ENCODE data around the gene CFAP299.
"Not testable (repeated sequence)": the region's sequence is repeated elsewhere in the genome, so short reads cannot be mapped to it uniquely, and the experiment has no call there.

CFAP299 gene

DNA sequence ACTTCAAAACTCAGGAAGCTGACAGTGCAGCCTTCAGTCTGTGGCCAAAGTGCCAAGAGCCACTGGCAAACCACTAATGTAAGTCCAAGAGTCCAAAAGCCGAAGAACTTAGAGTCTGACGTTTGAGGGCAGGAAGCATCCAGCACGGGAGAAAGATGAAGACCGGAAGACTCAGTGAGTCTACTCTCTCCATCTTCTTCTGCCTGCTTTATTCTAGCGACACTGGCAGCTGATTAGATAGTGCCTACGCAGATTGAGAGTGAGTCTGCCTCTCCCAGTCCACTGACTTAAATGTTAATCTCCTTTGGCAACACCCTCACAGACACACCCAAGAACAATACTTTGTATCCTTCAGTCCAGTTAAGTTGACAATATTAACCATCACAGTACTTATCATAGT is 414.0 kb downstream of the CFAP299 start:
- DNase-seq: not testable (repeated sequence)

DNA sequence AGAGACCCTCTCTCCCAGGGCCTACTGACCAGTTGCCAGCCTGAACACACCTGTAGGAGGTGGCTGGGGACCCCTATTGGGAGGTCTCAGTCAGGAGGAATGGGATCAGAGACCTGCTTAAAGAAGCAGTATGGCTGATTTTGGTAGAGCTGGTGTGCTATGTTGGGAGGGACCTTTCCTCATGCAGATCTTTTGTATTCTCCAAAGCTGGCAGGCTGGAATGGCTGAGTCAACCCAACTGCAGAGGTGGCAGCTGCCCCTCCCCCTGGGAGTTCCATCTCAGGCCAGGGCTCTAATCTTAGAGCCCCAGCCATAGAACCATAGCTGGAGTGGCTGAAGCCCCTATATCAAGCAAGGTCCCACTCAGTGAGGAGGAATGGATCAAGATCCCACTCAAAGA is 415.7 kb downstream of the CFAP299 start:
- no peak for DNase-seq

DNA sequence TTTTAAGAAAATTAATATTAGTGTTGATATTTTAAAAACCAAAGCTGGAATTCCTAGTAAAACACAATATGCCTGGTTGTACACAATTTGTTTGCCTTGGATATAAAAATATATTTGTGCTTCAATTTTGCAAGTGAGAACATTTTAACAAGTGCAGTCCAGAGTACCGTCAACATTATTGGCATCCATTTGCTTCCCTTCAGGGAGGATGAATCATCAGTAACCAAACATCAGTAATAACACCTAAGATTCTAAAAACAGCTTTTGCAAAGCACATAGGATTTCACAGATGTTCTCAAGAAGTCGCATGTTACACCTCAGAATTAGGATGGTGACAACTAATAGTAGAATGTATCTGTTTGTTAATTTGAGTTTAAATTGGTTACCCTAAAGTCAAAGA is 432.4 kb downstream of the CFAP299 start:
- no peak for DNase-seq

DNA sequence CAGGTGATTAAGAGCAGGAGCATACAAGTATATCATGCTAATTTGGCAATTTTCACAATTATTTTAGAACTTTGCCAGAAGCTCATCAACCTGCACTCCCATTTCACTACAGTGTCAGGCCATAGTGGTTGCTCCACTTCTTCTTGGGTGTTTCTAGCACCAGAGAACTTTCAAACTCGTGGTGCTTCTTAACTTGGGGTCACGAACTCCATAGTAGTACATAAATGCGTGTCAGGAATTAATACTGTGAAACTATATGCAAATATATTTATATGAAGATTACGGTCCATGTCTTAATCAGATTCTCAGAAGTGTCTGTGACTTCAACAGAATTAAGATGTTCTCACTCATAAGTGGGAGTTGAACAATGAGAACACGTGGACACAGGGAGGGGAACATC is 440.6 kb downstream of the CFAP299 start:
- no peak for DNase-seq

DNA sequence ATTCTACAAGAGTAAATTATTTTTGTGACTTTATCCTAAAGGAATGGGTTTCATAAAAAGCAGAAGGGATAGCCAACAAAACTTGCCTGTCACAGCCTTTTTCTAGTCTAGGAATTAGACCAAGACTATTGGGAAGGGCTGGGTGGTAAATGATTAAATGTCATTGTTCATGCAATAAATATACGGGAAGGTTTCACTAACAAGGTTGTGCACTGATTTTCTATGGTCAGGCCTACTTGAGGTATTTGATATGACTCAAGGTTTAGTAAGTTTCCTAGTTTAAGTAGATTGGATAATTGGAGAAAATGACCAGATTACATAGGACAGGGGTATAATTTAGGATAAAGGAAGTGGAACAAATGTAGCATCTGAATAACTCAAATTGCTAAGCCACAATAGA is 445.9 kb downstream of the CFAP299 start:
- DNase-seq: no peak

DNA sequence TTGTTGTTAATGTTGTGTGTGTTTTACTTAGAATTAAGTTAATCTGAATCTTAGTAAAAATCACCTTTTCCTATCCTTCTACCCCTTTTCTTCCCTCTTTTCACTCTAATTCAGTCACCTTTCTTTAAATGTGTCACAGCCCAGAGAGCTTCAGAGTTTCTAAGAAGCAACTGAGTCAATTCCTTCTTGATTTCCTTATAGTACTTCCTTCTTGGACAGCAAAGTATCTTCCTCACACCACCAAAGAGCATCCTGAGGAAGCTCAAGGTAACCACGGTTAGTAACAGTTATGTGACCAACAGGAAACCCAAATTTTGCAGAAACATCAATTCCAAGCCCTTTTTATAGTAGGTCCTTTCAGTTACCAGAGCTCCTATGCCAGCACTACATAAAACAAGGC is 451.8 kb downstream of the CFAP299 start:
- DNase-seq: no peak

DNA sequence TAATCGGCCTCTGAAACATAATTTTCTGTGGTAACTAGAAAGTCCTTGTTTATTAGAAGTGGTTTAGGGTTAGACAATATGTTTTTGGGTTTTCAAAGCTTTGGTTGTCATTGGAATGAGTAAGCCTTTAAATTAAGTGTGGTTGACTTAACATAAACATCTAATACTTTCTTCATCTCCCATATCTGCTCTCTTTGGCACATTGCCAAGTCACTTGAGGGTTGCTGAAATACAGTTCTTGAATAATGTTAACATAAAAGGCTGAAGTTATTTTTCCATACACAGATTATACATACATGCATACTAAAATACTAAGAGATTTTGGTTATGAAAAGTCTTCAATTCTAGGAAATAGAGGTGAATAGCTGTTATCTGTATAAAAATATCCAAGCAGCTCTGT is 453.3 kb downstream of the CFAP299 start:
- no peak for DNase-seq

DNA sequence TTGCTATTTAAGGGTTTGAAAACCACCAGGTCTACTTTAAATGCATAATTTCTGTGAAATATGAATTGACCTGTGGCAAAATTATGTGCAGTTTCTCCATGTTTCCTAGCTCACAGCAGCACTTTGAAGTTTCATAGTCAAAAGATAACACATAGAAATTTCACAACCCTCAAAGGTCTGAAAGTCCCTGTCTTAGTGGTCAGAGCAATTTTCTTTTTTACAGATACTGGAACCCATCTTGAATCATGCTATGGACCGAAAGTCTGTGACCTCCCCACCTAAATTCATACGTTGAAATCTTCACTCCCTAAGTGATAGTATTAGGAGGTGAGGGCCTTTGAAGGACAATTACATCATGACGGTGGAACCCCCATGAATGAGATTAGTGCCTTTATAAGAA is 454.6 kb downstream of the CFAP299 start:
- no peak for DNase-seq

DNA sequence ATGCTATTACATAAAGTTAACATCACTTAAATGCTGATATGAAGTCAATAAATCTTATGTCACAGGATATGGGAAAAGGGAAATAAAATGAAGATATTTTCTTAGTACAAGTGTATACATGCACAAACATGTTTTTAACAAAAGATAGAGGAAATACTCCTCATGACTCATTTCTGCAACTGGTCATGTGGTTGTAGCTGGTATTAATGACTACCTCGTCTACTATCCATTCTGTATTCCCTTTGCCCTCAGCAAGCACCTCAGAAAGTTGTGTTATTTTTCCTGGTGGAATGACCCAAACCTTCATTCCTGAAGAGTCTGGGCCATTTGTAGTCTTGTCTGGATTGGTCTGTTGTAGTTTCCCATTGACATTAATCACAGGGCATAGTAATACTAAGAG is 458.1 kb downstream of the CFAP299 start:
- not testable (repeated sequence) for DNase-seq

DNA sequence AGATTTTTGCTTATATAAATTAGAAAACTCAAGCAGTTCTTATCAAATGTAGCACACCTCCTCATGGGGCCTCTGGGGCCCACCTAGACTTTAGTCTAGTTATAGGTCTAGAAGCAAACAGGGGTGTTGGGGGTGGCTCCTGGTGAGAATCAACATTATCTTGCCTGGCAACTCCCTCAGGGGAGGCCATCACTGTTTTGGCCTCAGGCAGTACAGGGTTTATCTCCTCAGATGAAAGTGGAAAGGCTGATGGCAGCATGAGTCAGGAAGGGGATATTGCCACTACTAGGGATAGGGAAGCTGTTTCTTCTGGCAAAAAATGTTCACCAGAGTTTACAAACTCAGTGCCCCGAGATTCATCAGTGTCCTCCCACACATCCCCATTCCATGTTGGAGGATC is 462.6 kb downstream of the CFAP299 start:
- DNase-seq: no peak

DNA sequence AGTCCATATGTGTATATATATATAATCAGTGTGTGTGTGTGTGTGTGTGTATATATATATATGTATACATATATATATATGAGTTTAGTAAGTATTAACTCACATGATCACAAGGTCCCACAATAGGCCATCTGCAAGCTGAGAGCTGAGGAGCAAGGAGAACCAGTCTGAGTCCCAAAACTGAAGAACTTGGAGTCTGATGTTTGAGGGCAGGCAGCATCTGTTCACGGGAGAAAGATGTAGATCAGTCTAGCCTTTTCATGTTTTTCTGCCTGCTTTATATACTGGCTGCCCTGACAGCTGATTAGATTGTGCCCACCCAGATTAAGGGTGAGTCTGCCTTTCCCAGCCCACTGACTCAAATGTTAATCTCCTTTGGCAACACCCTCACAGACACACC is 465.2 kb downstream of the CFAP299 start:
- not testable (repeated sequence) for DNase-seq

DNA sequence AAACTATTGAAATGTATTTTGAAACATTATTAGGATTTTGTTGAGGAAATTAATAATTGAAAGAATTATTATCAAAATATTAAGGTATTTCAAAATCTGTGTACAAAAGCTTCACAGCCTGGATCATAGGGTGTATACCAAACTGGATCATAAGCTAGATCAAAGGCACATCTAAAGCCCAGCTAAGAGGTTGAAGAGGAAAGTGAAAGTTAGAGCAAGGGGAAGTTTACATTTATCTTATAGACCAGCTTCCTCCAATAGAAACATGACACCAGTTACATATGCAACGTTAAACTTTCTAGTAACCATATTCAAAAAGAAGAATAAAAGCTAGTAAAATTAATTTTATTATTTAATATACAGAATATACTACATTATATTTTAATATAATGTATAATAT is 467.8 kb downstream of the CFAP299 start:
- DNase-seq: no peak

DNA sequence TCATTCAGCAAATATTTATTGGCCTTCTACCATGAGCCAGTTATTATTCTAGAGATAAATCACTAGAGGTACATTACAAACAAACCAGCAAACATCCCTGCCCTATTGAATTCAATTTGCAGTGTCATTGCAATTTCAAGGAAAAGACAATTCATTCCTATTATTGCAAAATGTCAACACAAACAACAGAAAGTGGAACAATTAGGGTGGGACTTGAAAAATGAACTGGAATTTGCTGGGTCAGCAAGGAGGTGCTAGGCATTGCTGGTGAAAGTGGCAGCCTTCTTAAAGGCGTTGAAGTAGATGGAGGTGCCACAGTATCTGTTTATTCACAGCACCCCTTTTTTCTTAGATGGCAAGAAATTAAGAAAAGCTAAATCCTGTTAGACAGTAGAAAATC is 470.9 kb downstream of the CFAP299 start:
- no peak for DNase-seq

DNA sequence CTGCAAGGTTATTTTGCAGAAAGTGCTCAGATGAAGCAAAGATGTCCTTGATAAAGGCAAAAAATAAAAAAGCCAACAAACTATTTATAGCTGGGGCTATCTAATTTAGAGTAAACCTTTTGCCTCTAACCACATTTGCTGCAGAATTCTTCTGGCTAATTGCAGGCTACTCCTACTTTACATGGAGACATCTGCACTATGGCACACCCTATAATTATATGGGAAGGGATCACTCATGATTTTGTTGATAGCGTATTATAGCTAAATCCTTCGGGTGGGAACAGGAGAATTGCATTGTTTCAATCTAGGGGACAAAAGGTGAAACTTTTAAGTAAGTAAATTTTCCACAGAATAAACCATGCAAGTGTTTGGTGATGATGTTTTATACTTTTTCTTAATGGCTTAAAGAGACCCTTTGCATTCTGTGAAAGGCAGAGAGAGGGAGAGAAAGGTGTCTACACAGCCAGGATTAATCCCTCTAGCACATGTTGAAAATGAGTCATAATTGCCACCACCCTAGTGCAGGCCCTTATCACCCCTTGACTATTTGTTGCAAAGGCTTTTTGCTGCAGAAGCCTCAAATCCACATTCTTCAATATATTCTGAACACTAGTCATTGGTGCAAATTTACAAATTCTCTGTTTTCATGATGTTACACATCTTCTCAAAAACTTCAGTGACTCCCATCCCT is 473.7 kb downstream of the CFAP299 start:
- no peak for DNase-seq

DNA sequence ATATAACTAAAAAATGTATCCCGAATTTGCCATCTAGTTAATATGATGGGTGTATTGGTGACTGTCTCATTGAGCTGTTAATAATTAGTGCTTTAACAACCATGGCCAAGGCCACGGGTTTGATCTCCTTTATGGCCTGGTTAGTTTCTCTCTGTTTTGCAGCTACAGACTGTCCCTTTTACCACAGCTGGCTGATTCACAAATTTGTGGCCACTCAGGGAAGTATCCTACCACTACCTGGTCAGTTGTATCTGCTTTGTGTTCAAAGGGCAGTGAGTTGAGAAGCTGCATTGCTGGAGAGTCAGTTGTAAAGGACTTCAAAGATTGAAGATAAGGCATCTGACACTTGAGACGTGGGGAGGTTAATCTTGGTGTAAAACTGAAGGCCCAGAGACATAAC is 475.9 kb downstream of the CFAP299 start:
- DNase-seq: no peak

DNA sequence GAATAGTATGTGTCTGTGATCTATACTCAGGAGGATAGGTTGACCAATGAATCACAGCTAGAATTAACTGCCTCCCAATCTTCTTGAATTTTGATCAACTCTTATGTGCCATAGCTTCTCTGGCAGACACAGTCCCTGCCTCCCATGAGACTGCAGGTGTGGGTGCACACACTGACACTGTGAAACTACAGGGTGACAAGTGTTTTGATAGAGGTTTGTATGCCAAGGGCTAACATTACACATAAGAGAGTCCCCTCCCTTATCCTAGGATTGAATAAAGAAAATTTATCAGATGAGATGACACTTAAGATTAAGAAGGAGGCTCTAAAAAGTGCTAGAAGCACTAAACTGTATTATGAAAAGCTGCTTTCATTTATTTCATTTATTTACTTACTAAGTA is 476.6 kb downstream of the CFAP299 start:
- DNase-seq: no peak

DNA sequence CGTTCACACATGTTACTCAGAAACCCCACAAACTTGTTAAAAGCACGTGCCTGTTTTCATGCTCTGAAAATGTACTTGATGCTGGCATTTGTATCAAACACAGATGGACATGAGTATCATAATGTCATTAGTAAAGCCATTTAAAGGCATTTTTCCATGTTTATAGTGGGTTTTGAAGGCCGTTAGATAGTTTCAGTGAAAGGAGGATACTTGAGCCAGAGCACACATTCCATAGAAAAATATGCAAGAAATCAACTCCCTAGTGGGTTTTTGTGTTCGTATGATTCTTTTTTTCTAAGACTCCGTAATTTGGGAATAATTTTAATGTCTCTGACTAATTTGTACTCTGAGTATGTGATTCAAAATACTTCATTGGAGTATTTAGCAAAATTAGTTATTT is 478.7 kb downstream of the CFAP299 start:
- DNase-seq: no peak

DNA sequence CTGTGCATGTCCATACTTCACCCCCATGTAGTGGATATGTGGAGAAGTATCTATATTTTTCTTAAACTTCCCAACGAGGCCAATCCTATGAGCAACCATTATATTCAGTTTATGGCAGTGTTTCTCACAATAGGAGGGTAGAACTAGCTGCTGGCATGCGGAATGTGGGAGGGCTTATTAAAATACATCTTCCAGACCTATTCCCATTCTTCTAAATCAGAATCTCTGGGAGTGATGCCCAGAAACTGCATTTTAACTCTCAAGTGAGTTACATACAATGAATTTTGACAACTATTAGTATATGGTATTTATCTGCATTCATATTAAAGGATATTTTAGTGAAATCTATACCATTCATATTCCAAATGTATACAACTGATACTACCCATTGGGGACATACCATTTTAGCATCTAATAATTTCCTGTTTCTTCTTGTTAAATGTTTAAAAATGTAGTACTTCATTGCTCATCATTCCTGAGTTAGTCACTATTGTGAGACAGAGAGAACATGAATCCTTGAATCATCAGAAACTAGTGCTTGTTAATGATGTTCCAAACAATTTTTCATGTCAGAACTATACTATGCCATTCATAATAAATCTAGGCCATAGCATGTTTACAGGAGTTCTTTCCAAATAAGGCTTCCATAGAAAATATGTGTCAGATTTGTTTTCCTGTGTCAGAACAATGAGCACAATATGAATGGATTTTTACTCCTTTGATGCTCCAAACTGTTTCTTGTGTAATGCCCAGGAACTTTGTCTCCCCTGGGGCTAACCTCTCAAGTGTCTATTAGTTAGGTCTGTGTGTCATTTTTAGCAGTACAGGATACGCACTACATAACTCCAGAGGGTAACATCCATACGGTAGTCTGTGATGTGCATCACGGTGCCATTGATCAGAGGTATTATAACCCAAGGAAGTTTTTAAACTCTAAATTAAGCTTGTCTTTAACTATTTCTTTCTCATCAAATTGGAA is 496.1 kb downstream of the CFAP299 start:
- no peak for DNase-seq

DNA sequence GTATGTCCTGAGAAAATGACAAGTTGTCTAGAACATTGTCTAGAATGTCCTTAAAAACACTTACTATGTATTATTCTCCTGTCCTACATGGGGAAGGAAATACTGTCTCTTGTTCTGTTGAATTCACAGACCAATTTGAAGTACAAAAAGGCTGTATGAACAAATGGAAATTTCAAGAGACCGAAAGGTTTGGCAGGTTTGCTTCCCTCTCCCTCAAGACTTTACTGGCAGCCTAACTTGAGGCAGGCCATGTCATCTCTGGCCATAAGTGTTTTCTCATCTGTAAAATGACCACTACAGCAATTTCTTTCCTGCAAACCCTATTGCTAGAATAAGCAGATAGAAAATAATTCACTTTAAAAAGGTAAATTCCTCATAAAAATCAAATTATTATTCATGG is 503.8 kb downstream of the CFAP299 start:
- DNase-seq: no peak

DNA sequence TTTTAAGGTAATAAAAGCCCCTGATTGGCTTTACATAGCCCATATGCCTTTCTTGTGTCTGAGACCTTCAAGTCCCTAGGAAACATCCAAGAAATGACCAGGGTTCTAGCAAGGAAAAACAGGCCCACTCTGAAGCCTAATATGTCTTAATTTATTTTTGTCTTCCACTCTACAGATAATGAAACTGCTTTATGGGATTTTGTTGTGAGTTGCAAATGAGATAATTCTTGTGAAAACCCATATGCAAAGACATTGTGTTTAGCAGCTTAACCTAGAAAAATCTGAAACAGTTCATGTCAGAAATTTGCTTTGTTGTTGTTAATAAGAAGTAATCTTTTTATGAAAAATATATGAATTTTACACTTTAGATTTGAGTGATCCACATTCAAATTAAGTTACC is 504.3 kb downstream of the CFAP299 start:
- DNase-seq: no peak

DNA sequence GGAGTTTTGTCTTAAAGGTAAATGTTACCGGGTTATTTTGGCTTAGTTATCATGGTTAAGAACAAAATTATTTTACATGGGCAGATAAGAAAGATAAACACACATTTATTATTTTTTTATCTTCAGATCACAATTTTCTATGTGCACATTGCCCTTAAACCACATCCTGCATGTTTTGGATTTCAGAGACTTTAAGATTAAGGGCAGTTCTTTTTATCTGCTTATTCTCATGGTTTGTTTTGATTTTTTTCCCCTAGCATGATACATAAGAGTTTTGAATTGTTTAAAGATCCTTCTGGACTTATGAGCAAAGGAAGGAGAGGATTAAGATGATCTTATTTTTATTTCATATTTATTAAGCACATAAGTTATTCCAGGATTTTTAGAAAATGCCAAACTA is 504.9 kb downstream of the CFAP299 start:
- DNase-seq: no peak

DNA sequence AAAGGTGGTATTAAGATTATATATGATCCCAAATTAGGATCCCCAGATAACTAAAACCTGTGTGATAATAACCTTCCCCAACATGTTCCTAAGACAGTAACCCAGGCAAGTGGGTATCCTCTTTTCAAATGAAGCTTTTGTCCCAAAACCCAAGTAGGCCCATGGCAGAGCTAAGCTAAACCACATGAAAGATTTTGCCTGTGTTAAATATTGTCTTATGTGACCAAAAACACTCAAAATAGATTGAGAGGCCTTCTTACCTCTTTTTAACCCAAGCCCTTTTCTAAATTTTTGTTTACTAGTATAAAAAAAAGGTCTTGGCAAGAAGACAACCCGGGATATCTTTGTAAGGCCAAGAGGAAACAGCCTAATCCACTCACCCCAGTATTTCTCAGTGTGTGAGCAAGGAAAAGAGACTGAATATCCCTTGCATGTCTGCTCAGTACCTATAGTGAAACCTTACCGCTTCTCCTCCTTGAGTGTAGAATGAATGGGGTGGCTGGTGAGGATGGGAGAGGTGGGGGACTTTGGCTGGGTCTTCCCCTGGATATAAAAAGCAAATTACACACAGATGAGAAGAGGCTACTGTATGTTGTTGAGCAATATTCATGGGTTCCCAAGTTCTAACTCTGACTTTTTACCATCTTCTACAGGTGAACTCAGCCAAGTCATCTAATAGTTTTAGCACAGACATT is 506.2 kb downstream of the CFAP299 start:
- DNase-seq: no peak

DNA sequence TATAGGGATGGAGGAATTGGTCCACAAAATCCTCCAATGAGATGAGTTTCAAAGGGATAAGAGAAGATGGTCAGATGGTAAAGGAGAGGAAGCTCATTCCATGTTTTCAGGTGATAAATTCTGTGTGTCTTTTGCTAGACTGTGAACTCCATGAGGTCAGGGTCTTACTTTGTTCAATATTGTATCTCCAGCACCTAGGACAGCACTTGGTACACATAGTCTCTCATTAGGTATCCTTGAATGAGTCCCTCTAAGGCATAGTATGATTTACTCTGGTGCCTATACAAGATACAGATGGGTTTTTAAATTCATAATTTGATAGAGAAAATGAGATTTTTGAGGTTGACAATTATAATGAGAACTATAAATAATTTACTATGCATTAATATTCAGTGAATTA is 510.7 kb downstream of the CFAP299 start:
- no peak for DNase-seq

DNA sequence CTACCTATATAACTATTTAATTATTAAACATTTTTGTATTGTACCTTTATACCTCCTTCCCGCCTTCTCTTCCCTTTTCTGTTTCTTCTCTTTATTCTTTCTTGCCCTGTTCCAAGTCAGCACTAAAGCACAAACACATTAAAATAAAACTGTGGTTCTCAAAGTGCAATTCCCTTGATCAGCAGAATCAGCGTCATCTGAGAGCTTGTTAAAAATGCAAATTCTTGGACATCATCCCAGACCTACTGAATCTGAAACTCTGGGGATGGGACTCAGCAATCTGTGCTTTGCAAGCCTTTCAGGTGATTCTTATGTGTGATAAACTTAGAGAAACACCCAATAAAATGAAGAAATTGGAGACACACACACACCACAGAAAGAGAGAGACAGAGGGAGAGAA is 516.5 kb downstream of the CFAP299 start:
- no peak for DNase-seq
